ENCODE data around the gene GIPC3.

GIPC3 gene

GRCh38 chr19:3612901-3613741, 27.8 kb downstream of the GIPC3 start:
- TF ChIP-seq MAX (IDR thresholded peaks at IDR 0.05; ENCODE audit: low read depth, low read length) (no peak), CTCF (IDR thresholded peaks at IDR 0.05; ENCODE audit: low read depth, low read length) (no peak), MYC (IDR thresholded peaks at IDR 0.05; ENCODE audit: low read depth, low read length) (no peak), POLR2A (IDR thresholded peaks at IDR 0.05; ENCODE audit: extremely low read depth, insufficient read length) (no peak)
- no peak overlapping the region for H3K4me3 ChIP-seq (ENCODE audit: low read depth, low read length)
- no peak for DNase-seq (ENCODE audit: low read depth)

- no peak for DNase-seq (ENCODE audit: low read depth)
Measured at GRCh38 chr19:3613818-3614661, 28.8 kb downstream of the GIPC3 start.

DNA sequence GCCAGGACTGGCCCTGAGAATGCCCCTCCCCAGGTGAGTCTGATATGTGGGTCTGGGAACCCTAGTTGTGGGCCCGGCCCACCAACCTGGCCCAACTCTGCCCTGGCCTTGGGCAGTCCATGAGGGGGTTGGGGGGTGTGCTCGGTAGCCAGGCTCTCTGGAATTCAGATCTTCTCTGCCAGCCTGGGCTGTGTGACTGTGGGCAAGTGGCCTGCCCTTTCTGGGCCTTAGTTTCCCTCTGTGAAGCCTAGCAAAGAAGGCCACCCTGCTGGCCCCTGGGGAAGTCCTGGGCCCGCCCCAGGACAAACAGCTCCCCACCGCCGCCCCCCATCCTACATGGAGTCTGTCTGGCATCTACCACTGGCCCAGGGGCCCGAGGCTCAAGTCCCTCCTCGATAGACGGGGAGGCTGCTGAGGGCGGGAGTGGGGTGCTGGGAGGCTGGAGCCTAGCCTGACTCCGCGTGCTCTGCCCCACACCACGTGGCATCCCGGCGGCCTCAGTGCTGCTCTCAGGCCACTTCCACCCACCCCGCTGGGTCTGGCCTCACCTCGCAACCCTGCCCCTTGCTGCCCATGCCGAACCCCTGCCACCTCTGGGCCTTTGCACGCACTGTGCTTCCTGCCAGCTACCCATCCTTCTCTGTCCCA, 29.7 kb downstream of the GIPC3 start:
- no peak for TF ChIP-seq POLR2A (IDR thresholded peaks at IDR 0.05; ENCODE audit: extremely low read depth, insufficient read length)
- no peak for TF ChIP-seq MAX (IDR thresholded peaks at IDR 0.05; ENCODE audit: low read depth, low read length)
- TF ChIP-seq CTCF (IDR thresholded peaks at IDR 0.05; ENCODE audit: low read depth, low read length), result no peak
- TF ChIP-seq MYC (IDR thresholded peaks at IDR 0.05; ENCODE audit: low read depth, low read length), result no peak
- no peak for DNase-seq (ENCODE audit: low read depth)
- no peak overlapping the region for H3K4me3 ChIP-seq (ENCODE audit: low read depth, low read length)

More at GRCh38 chr19:3613818-3614661, 28.8 kb downstream of the GIPC3 start:
- TF ChIP-seq CTCF (IDR thresholded peaks at IDR 0.05; ENCODE audit: low read depth, low read length) (no peak), MYC (IDR thresholded peaks at IDR 0.05; ENCODE audit: low read depth, low read length) (no peak), POLR2A (IDR thresholded peaks at IDR 0.05; ENCODE audit: extremely low read depth, insufficient read length) (no peak), MAX (IDR thresholded peaks at IDR 0.05; ENCODE audit: low read depth, low read length) (no peak)
- H3K4me3 ChIP-seq (ENCODE audit: low read depth, low read length), result no peak overlapping the region

DNA sequence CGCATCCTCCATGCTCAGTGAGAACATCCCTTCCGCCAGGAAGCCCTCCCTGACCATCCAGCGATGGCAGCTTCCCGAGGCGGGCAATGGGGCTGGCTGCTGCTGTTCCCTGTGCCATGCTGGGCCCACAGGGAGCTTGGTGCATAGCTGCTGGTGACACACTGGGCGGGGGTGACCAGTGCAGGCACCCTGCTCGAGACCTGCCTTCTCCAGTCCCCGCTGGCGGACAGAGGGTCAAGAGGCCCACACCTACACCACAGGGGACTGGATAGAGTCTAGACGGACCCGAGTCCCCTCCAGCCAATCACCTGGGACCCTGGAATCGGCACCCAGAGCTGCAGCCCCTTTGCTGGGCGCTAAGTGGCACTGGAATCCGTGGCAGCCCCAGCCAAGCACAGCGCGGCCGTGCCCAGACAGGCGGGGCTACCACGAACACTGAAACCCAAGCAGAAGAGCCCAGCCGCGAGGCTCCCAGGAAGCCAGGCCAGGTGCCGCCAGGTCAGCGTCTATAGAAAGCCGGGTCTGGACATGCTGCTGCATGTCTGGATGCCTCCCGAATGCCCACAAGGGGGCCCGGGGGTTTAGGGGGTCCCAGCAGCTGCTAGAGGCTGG, 30.4 kb downstream of the GIPC3 start:
- H3K4me3 ChIP-seq (ENCODE audit: low read depth, low read length), result no peak overlapping the region
- no peak for DNase-seq (ENCODE audit: low read depth)
- no peak for TF ChIP-seq MYC (IDR thresholded peaks at IDR 0.05; ENCODE audit: low read depth, low read length)
- TF ChIP-seq MAX (IDR thresholded peaks at IDR 0.05; ENCODE audit: low read depth, low read length), result no peak
- TF ChIP-seq CTCF (IDR thresholded peaks at IDR 0.05; ENCODE audit: low read depth, low read length), result no peak
- TF ChIP-seq POLR2A (IDR thresholded peaks at IDR 0.05; ENCODE audit: extremely low read depth, insufficient read length), result no peak

DNA sequence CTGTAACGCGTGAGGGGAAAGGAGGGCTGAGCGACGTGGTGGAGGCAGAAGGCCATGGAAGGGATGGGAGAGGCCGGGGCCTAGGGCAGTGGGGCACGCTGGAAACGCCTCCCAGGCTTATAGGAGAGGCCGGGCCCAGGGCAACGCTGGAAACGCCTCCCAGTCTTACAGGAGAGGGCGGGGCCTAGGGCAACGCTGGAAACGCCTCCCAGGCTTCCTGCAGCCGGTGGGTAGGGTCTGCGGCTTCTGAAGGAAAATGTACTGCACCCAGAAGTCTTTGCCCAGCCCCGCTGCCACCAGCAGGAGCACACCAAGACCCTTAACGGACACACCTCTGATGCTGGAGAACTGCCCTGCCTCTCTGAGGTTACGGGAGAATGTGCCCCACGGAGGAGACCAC, 32.2 kb downstream of the GIPC3 start:
- DNase-seq (ENCODE audit: low read depth), result peak; percentile 64
- H3K4me3 ChIP-seq (ENCODE audit: low read depth, low read length), result no peak overlapping the region
- TF ChIP-seq MAX (IDR thresholded peaks at IDR 0.05; ENCODE audit: low read depth, low read length) (no peak), POLR2A (IDR thresholded peaks at IDR 0.05; ENCODE audit: extremely low read depth, insufficient read length) (no peak), CTCF (IDR thresholded peaks at IDR 0.05; ENCODE audit: low read depth, low read length) (no peak), MYC (IDR thresholded peaks at IDR 0.05; ENCODE audit: low read depth, low read length) (no peak)
